ENCODE results near the gene HHLA2.
"Not testable (repeated sequence)": the region's sequence is repeated elsewhere in the genome, so short reads cannot be mapped to it uniquely, and the experiment has no call there.

HHLA2 gene

GRCh38 chr3:108343491-108343890 lies 47.1 kb downstream of the HHLA2 start:
- DNase-seq = no peak

DNA sequence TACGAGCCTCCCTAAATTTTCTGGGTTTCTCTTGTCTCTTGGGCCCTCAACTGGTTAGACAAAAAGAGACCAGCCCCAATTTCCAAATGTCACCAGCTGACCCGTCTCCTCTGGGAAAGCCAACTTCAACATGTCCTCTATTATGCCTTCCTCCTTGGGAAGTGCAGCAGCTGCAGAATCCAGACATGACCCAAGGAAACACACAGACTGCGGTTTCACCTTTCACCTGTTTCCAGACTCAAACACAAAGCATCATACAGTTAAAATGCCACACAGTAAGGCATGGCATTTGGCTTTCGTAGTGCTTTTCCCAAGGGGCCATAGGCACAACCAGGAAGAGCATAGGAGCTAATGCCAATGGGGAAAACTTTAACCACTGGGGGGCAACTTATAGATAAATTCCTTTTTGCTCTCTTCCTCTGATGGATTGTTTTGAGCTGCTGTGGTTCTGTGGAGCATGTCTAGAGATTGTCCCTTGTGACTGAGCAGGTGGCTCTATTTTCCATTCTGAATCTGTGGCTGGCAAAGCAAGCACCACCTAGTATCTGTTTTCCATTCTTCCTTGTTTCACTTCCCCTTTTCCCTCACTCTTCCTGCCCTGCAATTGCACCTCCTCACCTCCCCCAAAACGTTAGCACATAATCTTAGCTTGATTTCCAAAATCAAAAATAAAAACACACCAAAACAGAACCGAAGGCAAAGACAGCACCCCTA lies 49.3 kb downstream of the HHLA2 start:
- no peak for DNase-seq

DNA sequence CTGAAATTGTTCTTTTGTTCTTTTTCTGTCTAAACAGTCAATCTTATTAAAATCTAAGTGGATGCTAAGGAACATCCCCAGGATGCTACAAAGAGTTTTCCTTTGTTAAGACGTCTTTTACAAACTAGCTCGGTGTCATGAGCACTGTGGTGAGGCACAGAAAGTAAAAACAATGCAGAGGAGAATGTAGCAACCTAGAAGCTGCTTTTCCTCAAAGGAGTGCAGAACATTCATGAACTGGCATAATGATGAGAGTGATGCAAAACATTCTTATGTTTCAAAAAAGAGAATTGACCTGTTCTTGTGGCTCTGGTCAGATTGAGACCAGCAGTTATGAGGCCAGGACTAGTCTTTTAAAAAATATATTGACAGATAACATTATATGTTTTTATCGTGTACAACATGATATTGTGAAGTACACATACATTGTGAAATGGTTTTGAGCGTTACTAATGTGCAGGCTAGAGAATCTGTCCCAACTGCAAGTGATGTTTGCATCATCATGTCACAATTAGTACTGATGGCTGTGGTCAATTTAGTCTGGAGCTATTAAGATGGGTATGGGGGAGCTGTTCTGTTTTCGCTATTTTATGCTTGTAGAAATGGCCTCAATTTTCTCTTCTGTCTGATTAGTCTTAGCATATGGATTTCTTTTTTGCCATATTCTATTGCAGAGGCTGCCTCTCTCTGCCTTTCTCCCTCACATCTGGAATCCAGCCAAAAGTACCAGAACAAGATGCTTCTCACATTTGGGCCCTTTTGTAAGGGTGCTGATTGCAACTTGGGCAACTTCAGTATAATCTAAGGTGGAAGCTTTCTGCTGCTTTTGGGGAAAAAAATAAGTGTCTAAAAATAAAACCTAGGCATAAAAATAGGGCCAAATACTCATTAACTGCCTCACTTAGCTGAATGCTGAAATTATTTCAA lies 50.2 kb downstream of the HHLA2 start:
- DNase-seq = no peak

DNA sequence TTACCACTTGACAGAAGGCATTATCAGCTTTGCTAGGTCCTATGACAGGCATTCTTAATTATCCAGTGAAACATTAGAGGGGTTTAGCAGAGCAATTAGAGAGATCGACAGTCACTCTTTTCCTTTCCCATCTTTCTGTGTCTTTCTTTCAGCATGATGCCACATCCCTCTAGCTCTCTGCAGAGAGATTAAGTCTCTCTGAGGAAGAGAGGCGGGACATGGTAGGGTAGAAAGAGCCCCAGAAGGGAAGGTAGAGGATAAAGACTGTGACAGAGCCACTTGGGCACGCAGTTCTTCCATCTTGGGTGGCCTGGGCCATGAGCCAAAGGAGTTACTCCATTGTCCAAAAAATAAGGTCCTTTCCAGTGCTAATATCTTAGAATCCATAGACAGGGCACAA lies 55.8 kb downstream of the HHLA2 start:
- no peak for DNase-seq

GRCh38 chr3:108354562-108354961 lies 58.2 kb downstream of the HHLA2 start:
- no peak for DNase-seq

GRCh38 chr3:108357042-108357441 lies 60.7 kb downstream of the HHLA2 start:
- no peak for DNase-seq

GRCh38 chr3:108359011-108359410 lies 62.7 kb downstream of the HHLA2 start:
- no peak for DNase-seq

DNA sequence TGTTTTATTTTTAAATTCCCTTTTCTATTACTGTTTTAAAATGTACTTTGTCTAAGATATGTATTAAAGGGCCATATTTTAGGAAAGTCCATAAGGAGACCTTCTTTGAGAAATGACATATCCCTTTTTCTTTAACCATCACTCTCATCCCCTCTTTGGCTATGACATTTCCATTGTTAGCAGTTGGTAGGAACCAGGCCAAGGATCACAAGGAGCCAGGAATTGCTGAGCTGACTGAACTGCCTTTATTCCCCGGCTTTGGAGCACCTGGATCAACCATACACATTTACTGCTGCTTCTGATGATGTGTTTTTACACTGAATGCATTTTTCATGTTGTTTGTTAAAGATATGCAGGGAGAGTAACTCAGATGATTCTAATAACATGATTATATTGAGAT lies 79.7 kb downstream of the HHLA2 start:
- no peak for DNase-seq

- DNase-seq = no peak
Measured at GRCh38 chr3:108377384-108377783, 81.0 kb downstream of the HHLA2 start.

- DNase-seq = no peak
Measured at GRCh38 chr3:108378153-108378951, 82.0 kb downstream of the HHLA2 start.

DNA sequence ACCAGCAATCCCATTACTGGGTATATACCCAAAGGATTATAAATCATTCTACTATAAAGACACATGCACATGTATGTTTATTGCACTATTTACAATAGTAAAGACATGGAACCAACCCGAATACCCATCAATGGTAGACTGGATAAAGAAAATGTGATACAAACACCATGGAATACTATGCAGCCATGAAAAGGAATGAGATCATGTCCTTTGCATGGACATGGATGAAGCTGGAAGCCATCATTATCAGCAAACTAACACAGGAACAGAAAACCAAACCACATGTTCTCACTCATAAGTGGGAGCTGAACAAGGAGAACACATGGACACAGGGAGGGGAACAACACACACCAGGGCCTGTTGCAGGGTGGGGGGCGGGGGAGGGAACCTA lies 82.6 kb downstream of the HHLA2 start:
- DNase-seq = not testable (repeated sequence)

- no peak for DNase-seq
Measured at GRCh38 chr3:108380128-108380795, 83.9 kb downstream of the HHLA2 start.

DNA sequence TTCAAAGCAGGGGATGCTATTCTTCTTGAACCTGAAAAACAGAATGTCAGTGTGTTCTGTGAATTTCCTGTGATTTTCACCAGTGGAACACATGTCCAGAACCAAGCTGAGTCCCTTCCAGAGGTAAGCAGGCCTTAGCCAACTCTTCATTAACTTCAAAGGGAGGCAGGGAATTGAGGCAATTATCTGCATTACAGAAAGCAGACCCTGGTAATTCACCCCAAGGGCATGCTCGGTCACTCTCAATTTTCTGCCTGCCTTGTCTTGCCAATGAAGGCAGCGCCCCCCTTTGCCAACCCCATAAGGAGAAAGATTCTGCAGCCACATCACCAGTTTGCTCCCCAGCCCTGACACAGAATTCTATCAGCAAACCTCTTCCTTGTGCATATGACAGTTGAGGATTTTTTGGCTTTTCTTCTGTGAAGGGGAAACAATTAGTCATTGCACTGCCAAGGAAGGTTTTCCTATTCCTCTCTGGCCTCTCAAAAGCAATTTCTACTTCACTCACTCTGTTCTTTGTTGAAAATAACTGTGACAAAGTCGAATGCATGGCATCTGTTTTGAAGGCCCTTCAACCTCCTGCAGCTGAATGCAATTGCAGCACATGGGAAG lies 85.3 kb downstream of the HHLA2 start:
- DNase-seq = no peak

GRCh38 chr3:108383306-108383705 lies 87.0 kb downstream of the HHLA2 start:
- DNase-seq = no peak

DNA sequence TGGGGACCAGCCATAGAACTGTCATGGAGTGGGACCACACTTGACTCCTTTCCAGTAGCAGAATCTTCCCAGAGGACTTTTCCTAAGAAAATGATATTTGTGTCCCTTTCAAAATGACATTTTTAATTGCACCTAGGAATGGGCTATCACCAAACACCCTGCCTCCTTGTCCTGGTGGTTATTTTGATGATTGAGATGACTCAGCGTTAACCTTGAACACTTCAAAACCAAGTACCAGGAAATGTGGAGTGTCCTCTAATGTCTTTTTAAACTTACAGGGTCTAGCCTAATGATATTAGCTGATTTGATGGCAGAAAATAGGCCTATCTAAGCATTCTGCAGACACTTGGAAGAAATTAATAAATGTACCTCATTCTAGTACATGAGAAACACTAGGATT lies 90.7 kb downstream of the HHLA2 start:
- no peak for DNase-seq

DNA sequence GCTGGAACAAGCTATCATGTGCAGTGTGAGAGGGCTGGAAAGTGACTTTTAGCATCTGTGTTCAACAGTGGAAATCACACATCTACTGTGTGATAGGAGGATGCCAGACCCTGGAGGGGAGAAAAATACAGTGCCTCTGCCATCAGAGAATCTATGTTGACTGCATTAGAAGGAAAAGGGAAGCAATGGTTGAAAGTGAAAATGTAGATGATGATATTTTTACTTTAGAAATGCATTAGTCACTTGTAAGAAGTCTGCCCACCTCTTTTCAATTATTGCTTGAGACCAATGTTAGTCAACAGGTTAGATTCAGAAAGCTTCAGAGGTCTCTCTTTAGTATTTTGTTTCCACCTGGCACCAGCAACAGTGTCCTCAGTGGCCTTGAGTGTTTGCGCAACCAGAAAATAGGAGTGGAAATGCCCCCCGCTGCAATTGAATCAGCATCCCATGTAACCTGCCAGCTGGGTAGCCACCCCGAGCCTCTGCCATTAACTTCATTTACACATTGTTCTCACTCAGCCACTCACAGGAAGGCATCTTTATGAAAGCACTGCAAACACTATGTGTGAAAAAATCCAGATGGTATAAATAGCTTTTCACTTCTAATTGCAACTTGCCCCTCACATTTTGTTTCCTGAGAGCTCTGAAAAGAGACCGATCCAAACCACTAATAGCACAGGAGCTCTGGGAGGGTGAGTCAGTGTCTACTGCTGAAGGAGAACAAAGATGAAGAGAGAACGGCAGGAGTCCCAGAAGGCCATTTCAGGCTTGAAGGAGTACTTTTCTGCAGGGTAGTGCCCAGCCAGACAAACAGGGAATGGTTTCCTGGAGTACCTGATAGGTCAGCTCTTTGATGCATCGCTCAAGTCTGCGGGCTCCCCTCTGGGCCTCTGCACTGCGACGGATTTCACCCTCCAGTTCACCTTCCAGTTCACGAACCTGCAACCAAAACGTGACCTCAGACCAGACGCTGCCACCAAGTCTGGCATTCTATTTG lies 92.1 kb downstream of the HHLA2 start:
- DNase-seq = no peak

DNA sequence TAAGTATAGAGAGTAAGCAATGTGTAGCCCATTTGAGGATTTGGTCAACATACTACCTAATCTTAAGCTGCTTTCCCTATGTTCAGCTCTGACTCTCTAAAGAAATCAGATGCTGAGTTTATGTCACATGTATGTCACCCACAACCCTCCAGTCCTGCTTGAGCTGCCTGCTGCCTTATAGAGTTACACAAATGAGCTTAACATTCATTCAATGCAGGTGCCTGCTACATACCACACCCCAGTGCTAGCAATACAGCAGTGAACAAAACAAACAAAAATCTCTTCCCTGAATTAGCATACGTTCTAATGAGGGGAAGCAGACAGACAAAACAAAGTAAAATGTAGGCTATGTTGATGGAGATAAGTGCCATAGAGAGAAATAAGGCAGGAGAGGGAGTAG lies 93.0 kb downstream of the HHLA2 start:
- DNase-seq = no peak

- DNase-seq = no peak
Measured at GRCh38 chr3:108391917-108392593, 95.7 kb downstream of the HHLA2 start.

DNA sequence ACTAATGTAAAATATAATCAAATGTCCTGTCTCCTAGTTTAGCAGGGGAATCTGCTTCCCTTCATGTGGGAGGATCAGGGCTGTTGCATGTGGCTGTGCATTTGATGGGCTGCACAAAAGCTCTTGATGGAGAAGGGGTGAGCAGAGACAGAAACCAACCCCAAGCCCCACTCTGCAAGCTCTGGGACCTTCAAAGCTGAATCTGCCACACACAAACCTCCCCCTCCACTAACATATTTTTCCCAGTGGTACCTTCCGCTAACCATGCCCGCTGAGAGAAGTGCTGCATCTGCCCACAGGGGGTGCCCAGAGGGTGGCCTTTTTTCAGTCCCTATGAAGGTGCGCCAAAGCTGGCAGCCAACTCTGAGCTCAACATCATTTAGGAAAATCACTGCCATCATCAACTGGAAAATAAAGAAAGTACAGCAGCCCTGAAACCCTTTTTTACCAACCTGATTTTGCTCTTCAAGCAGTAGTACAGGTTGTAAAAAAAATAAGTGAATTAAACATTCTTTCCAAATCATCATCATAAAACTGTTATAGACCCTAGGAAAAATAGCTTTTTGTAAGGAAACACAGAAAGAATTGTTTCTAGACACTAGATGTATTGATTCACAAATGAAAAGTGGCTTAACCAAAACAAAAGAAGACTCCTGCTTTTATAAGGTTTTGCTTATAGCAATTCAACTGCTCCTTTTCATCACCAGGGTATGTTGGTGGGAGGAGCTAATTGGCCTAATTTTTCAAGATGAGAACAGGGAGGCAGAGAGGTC lies 97.0 kb downstream of the HHLA2 start:
- no peak for DNase-seq

DNA sequence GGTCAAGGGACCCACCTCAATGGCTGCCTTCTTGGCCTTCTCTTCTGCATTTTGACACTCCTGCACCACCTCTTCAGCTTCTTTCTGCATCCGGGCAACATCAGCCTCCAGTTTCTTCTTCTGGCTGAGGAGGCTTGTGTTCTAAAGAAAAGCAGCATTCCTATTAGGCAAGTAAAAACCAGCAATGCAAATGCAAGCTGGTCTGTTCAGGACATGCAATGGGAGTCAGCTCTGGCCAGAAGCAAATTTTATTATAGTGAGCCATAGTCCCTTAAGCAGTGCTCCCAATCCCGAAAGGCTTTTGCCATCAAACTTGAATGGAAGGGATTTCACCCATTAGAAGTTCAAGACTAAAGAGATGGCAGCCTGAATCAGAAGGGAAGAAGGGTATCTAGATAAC lies 97.7 kb downstream of the HHLA2 start:
- no peak for DNase-seq

Data from T-helper 9 cell (primary cell).